Renal cortical epithelial cell (primary cell): ENCODE results near the gene UPP2. TPM values are rescaled to one million over a fixed set of nuclear protein-coding genes. Genes with fewer than 3 reads are reported as not detected.

Source experiments
- total RNA-seq: library from RNA; depleted of rRNA; stranded (reverse); fragments of >200 nt; gene quantifications from 2 replicates; pipeline ENCODE4 v1.2.3, GENCODE V29; 2014

UPP2 gene
- total RNA-seq, 1 donor from 2014 or later: 0.25 TPM

Other genes with a start within 250 kb of the UPP2 start
- gene ACVR1, start 225.5 kb upstream of the UPP2 start, total RNA-seq: 9.0 and 57.3 TPM in 2 replicates